Breast epithelium (tissue), 4 donors: ENCODE data around the gene ZC3H4. TPM values are rescaled to one million over a fixed set of nuclear protein-coding genes. Genes with fewer than 3 reads are reported as not detected.

Experiments
- DNase-seq, 2 donors: peaks; one replicate each; pipeline ENCODE4 v3.0.0-alpha.2; 2019; ENCODE audit warnings: low spot score in 2 of 2
- H3K27ac ChIP-seq, 2 donors: fragments of 200-600 bp; sonication (generic) in 1 of 2; one replicate each; pipeline ENCODE4 v1.5.1; 2016 to 2019; ENCODE audit warnings: mild to moderate bottlenecking in 1 of 2
- H3K27me3 ChIP-seq, 2 donors: fragments of 200-600 bp; sonication (generic) in 1 of 2; one replicate each; pipeline versions ENCODE4 v1.5.1 to v1.6.0; 2017 to 2019; ENCODE audit warnings: control low read depth in 1 of 2, mild to moderate bottlenecking in 1 of 2
- H3K36me3 ChIP-seq: fragments of 200-600 bp; one replicate; pipeline ENCODE4 v1.5.1; 2019
- H3K4me1 ChIP-seq, 2 donors: fragments of 200-600 bp; sonication (generic); one replicate each; pipeline ENCODE4 v1.5.1; 2016 to 2019; ENCODE audit warnings: control low read depth in 1 of 2
- H3K4me3 ChIP-seq, 3 donors: fragments of 200-600 bp; sonication (generic); 1 replicate in 2 of 3; 2 replicates in 1 of 3; pipeline ENCODE4 v1.5.1; 2016 to 2019; ENCODE audit warnings: mild to moderate bottlenecking in 3 of 3, moderate library complexity in 2 of 3
- H3K9me3 ChIP-seq, 2 donors: fragments of 200-600 bp; sonication (generic) in 1 of 2; one replicate each; pipeline ENCODE4 v1.5.1; 2016 to 2019; ENCODE audit warnings: control low read depth in 1 of 2
- POLR2A ChIP-seq: fragments of 450-650 bp; IDR thresholded peaks from one replicate; pipeline ENCODE4 v1.6.1; 2016; ENCODE audit warnings: antibody characterized with exemption, mild to moderate bottlenecking, moderate library complexity
- POLR2AphosphoS5 ChIP-seq, 3 donors: sonication (generic); formaldehyde crosslinking; IDR thresholded peaks; one replicate each; pipeline ENCODE4 v1.6.1; 2017; ENCODE audit warnings: antibody characterized with exemption in 3 of 3
- intact Hi-C: fragments of 100-400 bp; cut with DNase I; formaldehyde crosslinking; loops from one replicate; pipeline ENCODE4 v1.15.1; 2023; ENCODE audit warnings: low total_unique reads
- total RNA-seq, 3 donors: library from RNA; depleted of rRNA; stranded (reverse); fragments of >200 nt; gene quantifications; one replicate each; pipeline ENCODE4 v1.1.0, GENCODE V29; 2016
- TF ChIP-seq, protein P1 (sequence below), 3 donors: fragments of 450-650 bp; IDR thresholded peaks; one replicate each; pipeline ENCODE4 v1.5.1; 2016 to 2017; ENCODE audit warnings: antibody characterized with exemption in 3 of 3, mild to moderate bottlenecking in 3 of 3, moderate library complexity in 3 of 3

ZC3H4 gene
- total RNA-seq, 3 donors from 2014 or later = 17.7 to 23.4 (median 19.5) TPM

DNA sequence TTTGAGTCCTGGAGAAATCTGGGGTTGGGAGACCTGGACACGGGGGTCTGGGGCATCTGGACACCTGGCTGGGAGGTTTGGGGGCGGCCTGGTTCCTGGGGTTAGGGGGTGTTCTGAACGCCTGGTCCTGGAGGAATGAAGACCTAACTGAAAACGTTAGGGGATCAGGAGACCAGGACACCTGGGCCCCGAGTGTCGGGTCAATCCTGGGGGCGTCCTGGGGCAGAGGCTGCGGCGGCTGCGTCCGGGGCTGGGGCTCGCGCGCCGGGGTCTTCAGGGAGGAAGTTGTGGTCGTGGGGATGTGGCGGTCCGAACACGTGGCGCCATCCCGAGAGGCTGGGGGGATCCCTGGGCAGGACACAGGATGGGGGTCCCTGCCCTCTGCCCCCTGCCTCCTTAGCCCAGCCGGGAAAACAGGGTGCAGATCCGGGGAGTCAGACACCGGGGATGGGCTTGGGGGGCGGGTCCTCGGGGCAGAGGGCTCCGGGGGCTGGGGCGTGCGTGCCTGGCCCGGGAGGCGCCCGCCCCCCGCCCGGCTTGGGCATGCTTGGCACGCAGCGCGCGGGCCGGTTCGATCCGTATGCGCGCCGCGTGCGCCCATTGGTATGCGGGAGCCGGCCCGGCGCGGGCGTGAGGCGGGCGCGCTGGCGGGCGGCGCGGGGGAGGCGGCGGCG, 93.3 kb downstream of the ZC3H4 start:
- H3K27ac ChIP-seq = no peak overlapping the region
- no peak for DNase-seq
- H3K4me1 ChIP-seq = peaks cover 11 to 18% of the 10 kb centered on the region in 2 donors
- peaks cover 14 to 44% of the 10 kb centered on the region in 2 donors for H3K27me3 ChIP-seq
- no peaks in the 10 kb centered on the region for H3K9me3 ChIP-seq
- no peaks in the 10 kb centered on the region for H3K36me3 ChIP-seq
- intact Hi-C loops = no loop called here
- TF ChIP-seq, protein P1, sequence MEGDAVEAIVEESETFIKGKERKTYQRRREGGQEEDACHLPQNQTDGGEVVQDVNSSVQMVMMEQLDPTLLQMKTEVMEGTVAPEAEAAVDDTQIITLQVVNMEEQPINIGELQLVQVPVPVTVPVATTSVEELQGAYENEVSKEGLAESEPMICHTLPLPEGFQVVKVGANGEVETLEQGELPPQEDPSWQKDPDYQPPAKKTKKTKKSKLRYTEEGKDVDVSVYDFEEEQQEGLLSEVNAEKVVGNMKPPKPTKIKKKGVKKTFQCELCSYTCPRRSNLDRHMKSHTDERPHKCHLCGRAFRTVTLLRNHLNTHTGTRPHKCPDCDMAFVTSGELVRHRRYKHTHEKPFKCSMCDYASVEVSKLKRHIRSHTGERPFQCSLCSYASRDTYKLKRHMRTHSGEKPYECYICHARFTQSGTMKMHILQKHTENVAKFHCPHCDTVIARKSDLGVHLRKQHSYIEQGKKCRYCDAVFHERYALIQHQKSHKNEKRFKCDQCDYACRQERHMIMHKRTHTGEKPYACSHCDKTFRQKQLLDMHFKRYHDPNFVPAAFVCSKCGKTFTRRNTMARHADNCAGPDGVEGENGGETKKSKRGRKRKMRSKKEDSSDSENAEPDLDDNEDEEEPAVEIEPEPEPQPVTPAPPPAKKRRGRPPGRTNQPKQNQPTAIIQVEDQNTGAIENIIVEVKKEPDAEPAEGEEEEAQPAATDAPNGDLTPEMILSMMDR (IDR thresholded peaks at IDR 0.05) = no peak
- TF ChIP-seq POLR2A = no peak
- no peak for TF ChIP-seq POLR2AphosphoS5 (IDR thresholded peaks at IDR 0.05)
- peak overlapping the region; percentile 15 to 65 (median 39) for H3K4me3 ChIP-seq

DNA sequence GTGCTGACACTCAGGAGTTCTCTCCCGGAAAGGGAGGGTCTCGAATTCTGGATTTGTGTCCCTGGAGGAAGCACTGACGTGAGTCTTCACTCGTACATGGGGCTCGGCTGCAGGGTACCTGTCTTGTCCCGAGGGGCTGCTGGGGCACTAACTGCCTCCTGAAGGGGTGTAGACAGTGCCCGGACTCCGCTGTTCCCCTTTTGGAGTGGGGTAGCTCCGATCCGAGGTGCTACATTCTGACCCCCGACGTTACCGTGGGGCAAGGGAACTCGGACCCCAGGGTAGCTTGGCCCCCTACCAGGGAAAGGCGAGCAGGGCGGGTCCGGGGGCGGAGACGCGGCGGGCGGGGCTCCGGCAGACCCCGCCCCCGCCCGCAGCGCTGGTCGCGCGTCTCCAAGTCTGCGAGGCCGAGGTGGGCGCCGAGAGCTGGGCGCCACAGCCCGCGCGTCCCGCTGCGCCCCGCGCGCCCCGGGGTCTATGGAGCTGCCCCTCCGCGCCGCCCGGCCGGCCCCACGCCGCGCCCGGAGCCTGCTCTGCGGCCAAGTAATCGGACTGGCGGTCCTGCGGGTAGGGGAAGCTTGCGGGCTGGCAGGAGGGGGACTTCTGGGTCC, 94.0 kb downstream of the ZC3H4 start, which contains the start of gene NPAS1:
TSS of gene NPAS1 (plus strand) at position 407 of the 611 bp plus-strand sequence. CDS start 1,211 bp downstream, outside the sequence.
- no peaks in the 10 kb centered on the region for H3K36me3 ChIP-seq
- intact Hi-C loops = no loop called here
- H3K27me3 ChIP-seq = peaks cover 14 to 42% of the 10 kb centered on the region in 2 donors
- DNase-seq = no peak
- TF ChIP-seq, protein P1 (IDR thresholded peaks at IDR 0.05) = no peak
- TF ChIP-seq POLR2A = no peak
- no peak for TF ChIP-seq POLR2AphosphoS5 (IDR thresholded peaks at IDR 0.05)
- H3K4me3 ChIP-seq = peak within 1 kb of the TSS; percentile 15 to 65 (median 39)
- peaks cover 11 to 18% of the 10 kb centered on the region in 2 donors for H3K4me1 ChIP-seq
- H3K27ac ChIP-seq = no peak within 1 kb of the TSS
- H3K9me3 ChIP-seq = no peaks in the 10 kb centered on the region

DNA sequence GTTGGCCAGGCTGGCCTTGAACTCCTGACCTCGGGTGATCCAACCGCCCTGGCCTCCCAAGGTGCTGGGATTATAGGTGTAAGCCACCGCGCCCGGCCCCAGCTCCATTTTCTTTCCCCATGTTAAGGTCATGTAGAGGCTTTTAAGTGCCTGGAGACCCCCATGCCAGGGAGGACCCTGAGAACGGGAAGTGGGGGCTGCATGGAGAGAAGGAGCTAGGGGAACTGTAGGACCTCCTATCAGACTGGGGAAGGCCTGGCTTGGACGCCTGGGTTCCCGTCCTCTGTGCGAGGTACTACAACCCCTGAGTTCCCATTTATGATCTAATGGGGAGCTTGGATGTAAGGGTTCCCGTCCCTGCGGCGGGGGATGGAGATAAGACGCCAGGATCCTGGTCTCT, 94.7 kb downstream of the ZC3H4 start:
- Histone ChIP-seq H3K4me3 (no peak overlapping the region), H3K9me3 (no peaks in the 10 kb centered on the region), H3K36me3 (no peaks in the 10 kb centered on the region), H3K4me1 (peaks cover 11 to 18% of the 10 kb centered on the region in 2 donors), H3K27ac (no peak overlapping the region), H3K27me3 (peaks cover 14 to 36% of the 10 kb centered on the region in 2 donors)
- TF ChIP-seq, protein P1 (IDR thresholded peaks at IDR 0.05) = no peak
- TF ChIP-seq POLR2A = no peak
- no peak for TF ChIP-seq POLR2AphosphoS5 (IDR thresholded peaks at IDR 0.05)
- intact Hi-C loops = no loop called here
- DNase-seq = no peak

Other genes starting within 250 kb of the ZC3H4 start
- 1 to 10 TPM in 1 of 3 donors, not detected in 2; 2.5 TPM for gene NPAS1, start 93.9 kb downstream of the ZC3H4 start, total RNA-seq
- gene TMEM160, start 65.2 kb downstream of the ZC3H4 start, total RNA-seq = 10 to 100 TPM; 31.1 to 45.7 (median 39.2) TPM
- gene SAE1, start 17.1 kb upstream of the ZC3H4 start, total RNA-seq = 10 to 100 TPM; 44.6 to 61.4 (median 55.7) TPM
- gene BBC3, start 117.4 kb upstream of the ZC3H4 start, total RNA-seq = 1 to 10 TPM; 4.5 to 7.5 (median 6.4) TPM
- gene CCDC9, start 142.7 kb upstream of the ZC3H4 start, total RNA-seq = 10 to 100 TPM in 2 of 3 donors, 1 to 10 TPM in 1; 9.4 to 15.1 (median 14.8) TPM
- 10 to 100 TPM in 1 of 3 donors, 1 to 10 TPM in 2; 5.3 to 10.5 (median 7.2) TPM for gene INAFM1, start 161.1 kb upstream of the ZC3H4 start, total RNA-seq
- 10 to 100 TPM in 2 of 3 donors, 1 to 10 TPM in 1; 7.5 to 20.0 (median 10.8) TPM for gene C5AR1, start 196.1 kb upstream of the ZC3H4 start, total RNA-seq
- gene C5AR2, start 218.4 kb upstream of the ZC3H4 start, total RNA-seq = 1 to 10 TPM; 2.9 to 8.8 (median 6.6) TPM
- 10 to 100 TPM in 2 of 3 donors, 1 to 10 TPM in 1; 6.2 to 20.6 (median 20.5) TPM for gene DHX34, start 235.5 kb upstream of the ZC3H4 start, total RNA-seq